T-helper 1 cell treated with Interleukin-12 subunit alpha and Interleukin-12 subunit beta and Interleukin-4 antibody, amounts not matched to agents 30 μg/mL and 1 μg/mL, for 36 hours (primary cell): ENCODE results near the gene PIBF1.
A peak's percentile ranks its signal among the peaks of the same experiment; 100 is the strongest.

Experiments used
- H3K27ac Mint-ChIP-seq: one replicate; pipeline ENCODE4 v1.8.0; 2021; ENCODE audit warnings: mild to moderate bottlenecking, mixed read lengths
- H3K27me3 Mint-ChIP-seq: one replicate; pipeline ENCODE4 v1.8.0; 2021; ENCODE audit warnings: low read depth, mixed read lengths
- H3K36me3 Mint-ChIP-seq: one replicate; pipeline ENCODE4 v1.8.0; 2021; ENCODE audit warnings: low read depth, mixed read lengths
- H3K4me1 Mint-ChIP-seq: one replicate; pipeline ENCODE4 v1.8.0; 2021; ENCODE audit warnings: low read depth, mixed read lengths
- H3K4me3 Mint-ChIP-seq: one replicate; pipeline ENCODE4 v1.8.0; 2021; ENCODE audit warnings: mild to moderate bottlenecking, moderate library complexity, mixed read lengths
- H3K9me3 Mint-ChIP-seq: one replicate; pipeline ENCODE4 v1.8.0; 2021; ENCODE audit warnings: mixed read lengths

Gene PIBF1

GRCh38 chr13:72983085-72983768, 201.3 kb downstream of the PIBF1 start:
- Mint-ChIP-seq H3K9me3 (no peaks in the 10 kb centered on the region), H3K27me3 (no peaks in the 10 kb centered on the region), H3K36me3 (no peaks in the 10 kb centered on the region), H3K27ac (no peak overlapping the region), H3K4me3 (no peak overlapping the region), H3K4me1 (no peaks in the 10 kb centered on the region)

DNA sequence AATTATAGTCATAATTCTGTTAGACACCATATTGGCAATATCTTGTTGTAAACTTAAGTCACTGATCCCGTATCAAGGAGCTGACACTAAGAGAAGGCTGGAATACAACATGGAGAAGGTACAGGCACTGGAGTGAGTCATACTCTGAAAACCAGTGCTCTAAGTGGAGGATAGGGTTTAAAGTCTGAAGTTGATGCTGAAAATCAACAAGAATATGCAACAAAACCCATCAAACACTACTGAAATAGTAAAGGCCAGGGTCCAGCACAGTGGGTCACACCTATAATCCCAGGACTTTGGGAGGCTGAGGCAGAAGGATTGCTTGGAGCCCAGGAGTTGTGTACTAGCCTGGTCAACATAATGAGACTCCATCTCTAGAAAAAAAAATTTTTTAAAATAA, 203.7 kb downstream of the PIBF1 start:
- Mint-ChIP-seq H3K4me1 (no peaks in the 10 kb centered on the region), H3K4me3 (no peak overlapping the region), H3K27me3 (no peaks in the 10 kb centered on the region), H3K36me3 (no peaks in the 10 kb centered on the region), H3K27ac (no peak overlapping the region), H3K9me3 (no peaks in the 10 kb centered on the region)

DNA sequence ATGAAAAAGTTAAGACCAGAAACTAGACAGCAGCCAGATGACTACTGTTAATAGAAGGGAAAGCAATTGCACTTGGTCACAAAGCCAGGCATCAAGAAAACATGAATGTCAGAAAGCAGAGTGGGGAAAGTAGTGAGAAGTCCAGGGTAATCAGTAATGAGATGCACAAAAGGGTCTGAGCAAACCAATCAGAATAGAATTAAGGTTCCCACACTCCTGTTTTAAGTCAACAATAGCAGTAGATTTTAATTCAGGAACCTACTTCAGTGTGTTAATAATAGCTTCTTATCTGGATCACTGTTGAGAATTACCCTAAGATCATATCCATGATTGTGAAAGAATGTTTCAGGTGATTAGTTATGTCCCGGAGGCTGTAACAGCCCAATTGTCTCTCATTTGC, 204.3 kb downstream of the PIBF1 start:
- Mint-ChIP-seq H3K27ac (no peak overlapping the region), H3K4me1 (no peaks in the 10 kb centered on the region), H3K36me3 (no peaks in the 10 kb centered on the region), H3K9me3 (no peaks in the 10 kb centered on the region), H3K4me3 (no peak overlapping the region), H3K27me3 (no peaks in the 10 kb centered on the region)

GRCh38 chr13:72990953-72991352, 209.0 kb downstream of the PIBF1 start:
- Mint-ChIP-seq H3K36me3 (no peaks in the 10 kb centered on the region), H3K27me3 (no peaks in the 10 kb centered on the region), H3K4me3 (no peak overlapping the region), H3K4me1 (no peaks in the 10 kb centered on the region), H3K9me3 (no peaks in the 10 kb centered on the region), H3K27ac (no peak overlapping the region)

DNA sequence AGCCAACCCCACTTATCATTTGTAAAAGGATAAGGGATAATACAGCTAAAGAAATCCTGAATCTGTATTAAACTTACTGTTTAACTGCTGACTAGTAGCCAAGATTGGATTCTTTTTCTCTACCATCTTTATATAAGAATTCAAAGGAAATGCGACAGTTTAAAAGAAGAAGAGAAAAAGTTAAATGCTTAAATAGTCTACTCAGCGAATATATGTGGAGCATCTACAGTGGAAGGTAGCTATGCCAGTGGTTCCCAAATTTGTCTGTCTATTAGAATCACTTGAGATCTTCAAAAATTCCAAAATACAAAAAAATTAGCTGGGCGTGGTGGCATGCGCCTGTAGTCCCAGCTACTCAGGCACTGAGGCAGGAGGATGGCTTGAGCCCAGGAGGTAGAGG, 216.1 kb downstream of the PIBF1 start:
- no peaks in the 10 kb centered on the region for H3K27me3 Mint-ChIP-seq
- H3K27ac Mint-ChIP-seq: no peak overlapping the region
- H3K4me1 Mint-ChIP-seq: peaks cover 6% of the 10 kb centered on the region
- H3K4me3 Mint-ChIP-seq: no peak overlapping the region
- peaks cover 6% of the 10 kb centered on the region for H3K36me3 Mint-ChIP-seq
- H3K9me3 Mint-ChIP-seq: no peaks in the 10 kb centered on the region

DNA sequence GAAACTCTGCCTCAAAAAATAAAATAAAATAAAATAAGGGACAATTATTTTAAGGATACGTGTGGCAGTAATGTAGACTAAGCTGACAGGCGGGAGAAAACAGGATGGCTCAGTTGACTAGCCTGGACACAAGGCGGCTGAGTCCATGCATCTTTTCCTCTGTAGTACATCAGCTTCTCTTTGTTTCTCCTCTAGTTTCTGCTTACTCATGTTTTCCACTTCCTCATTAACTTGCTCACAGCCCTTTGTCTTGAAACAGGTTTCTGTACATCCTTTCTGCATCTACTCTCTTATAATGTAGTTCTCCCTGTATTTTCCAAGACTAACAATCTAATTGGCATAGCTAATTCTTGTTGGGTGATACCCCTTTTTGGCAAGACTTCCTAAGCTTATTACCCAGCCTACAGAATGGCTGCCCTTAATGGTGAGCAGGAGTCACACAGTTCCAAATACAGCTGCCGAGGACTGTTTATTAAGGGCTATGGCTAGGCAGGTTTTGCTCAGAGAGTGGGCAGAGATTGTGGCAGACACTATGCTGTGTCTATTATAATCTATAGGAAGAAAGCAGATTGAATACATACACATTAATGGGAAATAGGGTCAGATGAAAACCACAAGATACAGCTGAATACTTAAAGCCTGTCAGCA, 218.2 kb downstream of the PIBF1 start:
- peak overlapping the region; percentile 56 for H3K27ac Mint-ChIP-seq
- H3K4me1 Mint-ChIP-seq: peaks cover 6% of the 10 kb centered on the region
- H3K4me3 Mint-ChIP-seq: no peak overlapping the region
- no peaks in the 10 kb centered on the region for H3K27me3 Mint-ChIP-seq
- H3K9me3 Mint-ChIP-seq: no peaks in the 10 kb centered on the region
- peaks cover 6% of the 10 kb centered on the region for H3K36me3 Mint-ChIP-seq

DNA sequence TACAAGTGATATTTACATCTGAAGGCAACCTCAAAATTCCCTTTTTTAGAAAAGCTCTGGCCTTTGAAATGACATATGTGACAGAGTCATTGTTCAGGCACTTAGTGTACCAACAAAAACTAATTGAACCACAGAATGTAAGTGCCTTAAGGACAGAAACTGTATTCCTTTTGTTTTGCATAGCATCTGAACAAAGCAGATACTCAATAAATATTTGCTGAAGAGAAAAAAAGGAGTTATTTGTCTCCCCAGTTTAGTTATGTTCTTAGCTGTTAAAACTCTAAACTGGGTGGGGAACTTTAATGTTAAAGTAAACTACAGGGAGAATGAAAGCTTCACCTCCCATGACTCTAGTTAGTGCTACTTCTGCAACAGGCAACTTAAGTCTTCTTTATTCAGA, 220.0 kb downstream of the PIBF1 start:
- Mint-ChIP-seq H3K36me3 (peaks cover 6% of the 10 kb centered on the region), H3K9me3 (no peaks in the 10 kb centered on the region), H3K27me3 (no peaks in the 10 kb centered on the region), H3K4me3 (no peak overlapping the region), H3K27ac (no peak overlapping the region), H3K4me1 (peaks cover 6% of the 10 kb centered on the region)

GRCh38 chr13:73011751-73012150, 229.8 kb downstream of the PIBF1 start:
- Mint-ChIP-seq H3K4me3 (no peak overlapping the region), H3K9me3 (no peaks in the 10 kb centered on the region), H3K36me3 (peaks cover 2% of the 10 kb centered on the region), H3K27me3 (no peaks in the 10 kb centered on the region), H3K27ac (no peak overlapping the region), H3K4me1 (no peaks in the 10 kb centered on the region)

- Mint-ChIP-seq H3K4me3 (no peak overlapping the region), H3K36me3 (peaks cover 3% of the 10 kb centered on the region)
Observed at GRCh38 chr13:73015805-73016204, 233.9 kb downstream of the PIBF1 start.

GRCh38 chr13:73018336-73018735, 236.4 kb downstream of the PIBF1 start:
- Mint-ChIP-seq H3K9me3 (no peaks in the 10 kb centered on the region), H3K27me3 (no peaks in the 10 kb centered on the region), H3K4me1 (no peaks in the 10 kb centered on the region), H3K27ac (no peak overlapping the region), H3K36me3 (peaks cover 3% of the 10 kb centered on the region), H3K4me3 (no peak overlapping the region)

More at GRCh38 chr13:73015805-73016204, 233.9 kb downstream of the PIBF1 start:
- Mint-ChIP-seq H3K27ac (no peak overlapping the region), H3K4me1 (no peaks in the 10 kb centered on the region), H3K9me3 (no peaks in the 10 kb centered on the region), H3K27me3 (no peaks in the 10 kb centered on the region)

DNA sequence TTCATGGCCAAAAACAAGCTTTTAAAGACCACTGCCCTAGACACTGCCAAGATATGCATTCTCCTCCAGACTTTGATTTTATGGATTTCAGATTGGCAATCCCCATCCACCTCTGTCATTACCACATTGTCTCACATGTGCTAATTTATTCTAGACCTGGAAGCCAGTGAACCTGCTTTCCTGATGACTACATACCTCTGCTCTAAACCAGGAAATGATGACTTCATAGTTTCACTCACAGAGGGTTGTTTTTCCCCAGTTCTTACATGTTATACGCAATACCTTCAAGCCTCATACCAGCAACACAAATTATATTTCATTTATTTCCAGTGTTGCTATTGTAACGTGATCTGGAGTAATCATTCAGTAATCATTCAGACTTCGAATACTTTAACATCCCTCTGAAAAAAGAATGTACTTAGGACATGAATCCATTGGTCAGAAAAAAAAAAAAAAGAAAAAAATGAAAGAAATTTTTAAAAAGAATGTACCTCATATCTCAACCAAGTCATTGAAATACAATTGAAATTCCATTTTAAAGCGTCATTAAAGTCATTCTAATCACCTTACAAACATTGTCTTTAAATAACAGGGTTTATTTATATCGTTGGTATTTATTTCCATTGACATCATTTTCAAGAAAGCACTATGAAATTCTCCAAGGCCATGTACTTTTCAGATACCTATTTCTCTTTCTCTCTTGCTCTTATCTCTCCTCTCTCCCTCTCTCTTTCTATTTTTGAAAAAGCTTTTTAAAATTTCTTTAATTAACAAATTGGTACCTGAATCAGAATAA, 243.5 kb downstream of the PIBF1 start:
- no peak overlapping the region for H3K4me3 Mint-ChIP-seq
- H3K27me3 Mint-ChIP-seq: no peaks in the 10 kb centered on the region
- H3K4me1 Mint-ChIP-seq: peaks cover 5% of the 10 kb centered on the region
- H3K9me3 Mint-ChIP-seq: no peaks in the 10 kb centered on the region
- no peaks in the 10 kb centered on the region for H3K36me3 Mint-ChIP-seq
- no peak overlapping the region for H3K27ac Mint-ChIP-seq

DNA sequence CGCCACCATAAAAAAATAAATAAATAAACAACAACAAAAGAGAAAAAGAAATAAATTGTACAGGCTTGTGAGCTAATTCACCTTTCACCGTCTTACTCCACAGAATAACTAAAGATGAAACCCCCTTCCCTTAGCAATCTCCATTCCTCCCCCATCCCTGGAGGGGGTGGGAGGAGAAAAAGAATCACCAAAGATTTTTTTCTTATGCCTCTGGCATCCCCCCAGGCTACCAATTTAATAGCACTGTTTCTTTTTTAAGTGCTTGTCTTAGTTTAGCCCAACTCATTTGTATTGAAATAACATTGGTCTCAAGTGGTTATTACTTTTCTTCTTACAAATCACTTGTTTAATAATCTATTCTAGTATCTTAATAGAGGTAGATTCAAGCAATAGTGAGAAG, 253.0 kb downstream of the PIBF1 start:
- H3K36me3 Mint-ChIP-seq: no peaks in the 10 kb centered on the region
- no peaks in the 10 kb centered on the region for H3K27me3 Mint-ChIP-seq
- H3K27ac Mint-ChIP-seq: no peak overlapping the region
- H3K4me1 Mint-ChIP-seq: no peaks in the 10 kb centered on the region
- no peaks in the 10 kb centered on the region for H3K9me3 Mint-ChIP-seq
- H3K4me3 Mint-ChIP-seq: no peak overlapping the region

- no peak overlapping the region for H3K4me3 Mint-ChIP-seq
- H3K27ac Mint-ChIP-seq: no peak overlapping the region
- H3K36me3 Mint-ChIP-seq: no peaks in the 10 kb centered on the region
- H3K9me3 Mint-ChIP-seq: no peaks in the 10 kb centered on the region
- H3K4me1 Mint-ChIP-seq: no peaks in the 10 kb centered on the region
- no peaks in the 10 kb centered on the region for H3K27me3 Mint-ChIP-seq
Observed at GRCh38 chr13:73035660-73036059, 253.7 kb downstream of the PIBF1 start.

DNA sequence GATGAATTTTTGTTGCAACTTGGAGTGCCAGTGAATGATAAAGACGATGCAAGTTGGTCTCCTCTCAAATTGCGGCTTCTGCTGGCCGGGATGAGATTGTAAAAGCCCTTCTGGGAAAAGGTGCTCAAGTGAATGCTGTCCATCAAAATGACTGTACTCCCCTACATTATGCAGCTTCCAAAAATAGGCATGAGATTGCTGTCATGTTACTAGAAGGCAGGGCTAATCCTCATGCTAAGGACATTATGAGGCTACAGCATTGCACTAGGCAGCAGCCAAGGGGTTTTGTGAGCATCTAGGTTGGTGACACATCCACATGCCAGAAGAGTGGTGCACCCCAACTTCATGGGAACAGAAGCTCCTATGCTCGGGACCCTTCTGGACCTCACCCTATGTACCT, 254.6 kb downstream of the PIBF1 start:
- no peaks in the 10 kb centered on the region for H3K9me3 Mint-ChIP-seq
- H3K27me3 Mint-ChIP-seq: no peaks in the 10 kb centered on the region
- no peak overlapping the region for H3K4me3 Mint-ChIP-seq
- H3K4me1 Mint-ChIP-seq: no peaks in the 10 kb centered on the region
- H3K36me3 Mint-ChIP-seq: no peaks in the 10 kb centered on the region
- H3K27ac Mint-ChIP-seq: no peak overlapping the region

GRCh38 chr13:73038064-73038463, 256.1 kb downstream of the PIBF1 start:
- H3K4me1 Mint-ChIP-seq: no peaks in the 10 kb centered on the region
- H3K9me3 Mint-ChIP-seq: no peaks in the 10 kb centered on the region
- no peaks in the 10 kb centered on the region for H3K27me3 Mint-ChIP-seq
- no peaks in the 10 kb centered on the region for H3K36me3 Mint-ChIP-seq
- no peak overlapping the region for H3K27ac Mint-ChIP-seq
- no peak overlapping the region for H3K4me3 Mint-ChIP-seq
